Esophagus muscularis mucosa (tissue), 4 donors: Measurements from ENCODE around the gene IQCK. TPM values are rescaled to one million over a fixed set of nuclear protein-coding genes. Genes with fewer than 3 reads are reported as not detected.

ENCODE experiments used
- DNase-seq: peaks from one replicate; pipeline ENCODE4 v3.0.0-alpha.2; 2017; ENCODE audit errors: extremely low spot score
- H3K27ac ChIP-seq, 4 donors: fragments of 200-600 bp; sonication (generic); replicated peaks in 1 of 4; 1 replicate in 3 of 4; 2 replicates in 1 of 4; pipeline ENCODE4 v1.5.1; 2016 to 2019; ENCODE audit warnings: mild to moderate bottlenecking in 1 of 4
- H3K27me3 ChIP-seq, 4 donors: fragments of 200-600 bp; sonication (generic); one replicate each; pipeline versions ENCODE4 v1.5.1 to v1.6.0; 2016 to 2019
- H3K36me3 ChIP-seq, 4 donors: fragments of 200-600 bp; sonication (generic); one replicate each; pipeline ENCODE4 v1.5.1; 2016 to 2019
- H3K4me1 ChIP-seq, 4 donors: fragments of 200-600 bp; sonication (generic); one replicate each; pipeline ENCODE4 v1.5.1; 2016 to 2019
- H3K4me3 ChIP-seq, 4 donors: fragments of 200-600 bp; sonication (generic); 1 replicate in 2 of 4; 2 replicates in 2 of 4; pipeline ENCODE4 v1.5.1; 2016 to 2019; ENCODE audit warnings: mild to moderate bottlenecking in 4 of 4, moderate library complexity in 1 of 4
- H3K9me3 ChIP-seq, 4 donors: fragments of 200-600 bp; sonication (generic); 1 replicate in 3 of 4; 2 replicates in 1 of 4; pipeline ENCODE4 v1.5.1; 2016 to 2019
- CTCF ChIP-seq, 3 experiments: fragments of 200-600 bp in 2 of 3; fragments of 450-650 bp in 1 of 3; sonication (generic) in 2 of 3; IDR thresholded peaks; one replicate each; pipeline ENCODE4 v1.5.1; 2017 to 2019; ENCODE audit warnings: antibody characterized with exemption in 3 of 3, mild to moderate bottlenecking in 2 of 3, moderate library complexity in 1 of 3
- EP300 ChIP-seq: sonication (generic); formaldehyde crosslinking; IDR thresholded peaks from one replicate; pipeline ENCODE4 v1.6.1; 2017; ENCODE audit warnings: antibody characterized with exemption
- POLR2A ChIP-seq: fragments of 450-650 bp; IDR thresholded peaks from one replicate; pipeline ENCODE4 v1.6.1; 2017; ENCODE audit warnings: antibody characterized with exemption, moderate library complexity, mild to moderate bottlenecking, low read depth
- POLR2AphosphoS5 ChIP-seq, 2 donors: sonication (generic); formaldehyde crosslinking; IDR thresholded peaks; one replicate each; pipeline ENCODE4 v1.6.1; 2017; ENCODE audit warnings: antibody characterized with exemption in 2 of 2
- WGBS: methylation state at CpG from one replicate; pipeline ENCODE4 v1.1.5; 2018; 5-methylcytosine and 5-hydroxymethylcytosine counted together
- intact Hi-C: fragments of 100-400 bp; cut with DNase I; formaldehyde crosslinking; loops from one replicate; pipeline ENCODE4 v1.15.1; 2023
- total RNA-seq, 4 donors: library from RNA; depleted of rRNA; stranded (reverse); fragments of >200 nt; gene quantifications; one replicate each; pipeline versions ENCODE4 v1.1.0 to v1.2.1, GENCODE V29; 2016

IQCK gene
- total RNA-seq, 4 donors from 2014 or later: 7.4 to 10.4 (median 8.6) TPM

- H3K27ac ChIP-seq: no peak overlapping the region
- no peak overlapping the region for H3K4me3 ChIP-seq
- no peak for DNase-seq
- WGBS: 82% methylated on average over 16 of the region's 16 CpGs
- no peaks in the 10 kb centered on the region for H3K27me3 ChIP-seq
- no peaks in the 10 kb centered on the region for H3K9me3 ChIP-seq
- peaks cover 0 to 11% (median 0%) of the 10 kb centered on the region in 4 donors for H3K4me1 ChIP-seq
- intact Hi-C loops: no loop called here
- TF ChIP-seq CTCF (IDR thresholded peaks at IDR 0.05) (no peak), EP300 (no peak), POLR2AphosphoS5 (IDR thresholded peaks at IDR 0.05) (no peak), POLR2A (no peak)
- H3K36me3 ChIP-seq: peaks cover 0 to 70% (median 24%) of the 10 kb centered on the region in 4 donors
These were observed 143.8 kb downstream of the IQCK start for GRCh38 chr16:19861811-19862327.

GRCh38 chr16:19863990-19864389 lies 145.9 kb downstream of the IQCK start:
- H3K9me3 ChIP-seq: no peaks in the 10 kb centered on the region
- H3K4me3 ChIP-seq: no peak overlapping the region
- no peak overlapping the region for H3K27ac ChIP-seq
- intact Hi-C loops: no loop called here
- TF ChIP-seq CTCF (IDR thresholded peaks at IDR 0.05) (no peak), EP300 (no peak), POLR2A (no peak), POLR2AphosphoS5 (IDR thresholded peaks at IDR 0.05) (no peak)
- H3K27me3 ChIP-seq: no peaks in the 10 kb centered on the region
- H3K4me1 ChIP-seq: peaks cover 0 to 18% (median 2%) of the 10 kb centered on the region in 4 donors
- H3K36me3 ChIP-seq: peaks cover 0 to 66% (median 16%) of the 10 kb centered on the region in 4 donors
- WGBS: 100% methylated on average over 1 of the region's 1 CpG
- DNase-seq: no peak

GRCh38 chr16:19864566-19864965 lies 146.5 kb downstream of the IQCK start:
- TF ChIP-seq CTCF (IDR thresholded peaks at IDR 0.05): no peak
- no peak for TF ChIP-seq POLR2AphosphoS5 (IDR thresholded peaks at IDR 0.05)
- TF ChIP-seq EP300: no peak
- TF ChIP-seq POLR2A: no peak
- intact Hi-C loops: no loop called here
- WGBS: 95% methylated on average over 5 of the region's 5 CpGs
- Histone ChIP-seq H3K9me3 (no peaks in the 10 kb centered on the region), H3K4me1 (peaks cover 0 to 18% (median 2%) of the 10 kb centered on the region in 4 donors), H3K36me3 (peaks cover 0 to 64% (median 13%) of the 10 kb centered on the region in 4 donors), H3K27me3 (no peaks in the 10 kb centered on the region), H3K4me3 (no peak overlapping the region), H3K27ac (no peak overlapping the region)
- no peak for DNase-seq

- H3K27me3 ChIP-seq: no peaks in the 10 kb centered on the region
- intact Hi-C loops: no loop called here
- H3K9me3 ChIP-seq: no peaks in the 10 kb centered on the region
- no peak for DNase-seq
- TF ChIP-seq CTCF (IDR thresholded peaks at IDR 0.05) (no peak), POLR2AphosphoS5 (IDR thresholded peaks at IDR 0.05) (no peak), POLR2A (no peak), EP300 (no peak)
- H3K4me1 ChIP-seq: peaks cover 0 to 18% (median 2%) of the 10 kb centered on the region in 4 donors
- 83% methylated on average over 9 of the region's 9 CpGs for WGBS
- H3K36me3 ChIP-seq: peaks cover 0 to 69% (median 21%) of the 10 kb centered on the region in 4 donors
- H3K27ac ChIP-seq: no peak overlapping the region
- H3K4me3 ChIP-seq: no peak overlapping the region
These were observed 150.3 kb downstream of the IQCK start for GRCh38 chr16:19868421-19868820.

GRCh38 chr16:19871721-19872120 lies 153.7 kb downstream of the IQCK start:
- H3K27ac ChIP-seq: no peak overlapping the region
- H3K4me1 ChIP-seq: peaks cover 0 to 28% (median 7%) of the 10 kb centered on the region in 4 donors
- WGBS: 98% methylated on average over 16 of the region's 20 CpGs
- peaks cover 0 to 50% (median 19%) of the 10 kb centered on the region in 4 donors for H3K36me3 ChIP-seq
- no peak overlapping the region for H3K4me3 ChIP-seq
- no peaks in the 10 kb centered on the region for H3K9me3 ChIP-seq
- intact Hi-C loops: no loop called here
- no peak for DNase-seq
- TF ChIP-seq POLR2AphosphoS5 (IDR thresholded peaks at IDR 0.05) (no peak), EP300 (no peak), POLR2A (no peak), CTCF (IDR thresholded peaks at IDR 0.05) (no peak)
- H3K27me3 ChIP-seq: no peaks in the 10 kb centered on the region
